Smooth muscle cell of the brain vasculature (primary cell): ENCODE measurements around the gene SPTBN1.
"Not testable (repeated sequence)": the region's sequence is repeated elsewhere in the genome, so short reads cannot be mapped to it uniquely, and the experiment has no call there.

Experiments used
- DNase-seq: peaks from one replicate; pipeline ENCODE4 v3.0.0-alpha.2; 2012; ENCODE audit warnings: low read depth, low spot score

Gene SPTBN1

GRCh38 chr2:54470266-54470938, 14.3 kb downstream of the SPTBN1 start:
- DNase-seq = no peak

GRCh38 chr2:54471221-54471711, 15.1 kb downstream of the SPTBN1 start:
- no peak for DNase-seq

GRCh38 chr2:54473851-54474250, 17.7 kb downstream of the SPTBN1 start:
- DNase-seq = no peak

DNA sequence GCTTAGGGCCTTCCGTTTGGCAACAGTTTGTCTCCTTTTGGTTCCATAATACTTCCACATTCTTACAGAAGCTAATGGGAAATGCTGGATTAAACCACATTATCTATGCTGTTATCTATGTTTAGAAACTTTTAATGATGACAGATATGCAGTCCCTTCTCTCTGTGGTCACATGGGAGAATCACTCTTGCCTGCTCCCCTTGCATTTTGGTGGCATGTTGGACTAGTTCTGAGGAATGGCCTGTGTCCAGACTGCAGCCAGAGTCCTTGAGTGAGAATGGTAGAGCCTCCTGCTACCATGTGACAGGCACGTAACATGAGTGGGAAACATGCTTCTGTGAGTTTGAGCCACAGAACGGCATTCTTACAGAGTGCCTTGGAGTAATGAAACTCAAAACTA, 19.2 kb downstream of the SPTBN1 start:
- no peak for DNase-seq

- no peak for DNase-seq
Measured at GRCh38 chr2:54475919-54476318, 19.8 kb downstream of the SPTBN1 start.

GRCh38 chr2:54476852-54477251, 20.7 kb downstream of the SPTBN1 start:
- DNase-seq = no peak

DNA sequence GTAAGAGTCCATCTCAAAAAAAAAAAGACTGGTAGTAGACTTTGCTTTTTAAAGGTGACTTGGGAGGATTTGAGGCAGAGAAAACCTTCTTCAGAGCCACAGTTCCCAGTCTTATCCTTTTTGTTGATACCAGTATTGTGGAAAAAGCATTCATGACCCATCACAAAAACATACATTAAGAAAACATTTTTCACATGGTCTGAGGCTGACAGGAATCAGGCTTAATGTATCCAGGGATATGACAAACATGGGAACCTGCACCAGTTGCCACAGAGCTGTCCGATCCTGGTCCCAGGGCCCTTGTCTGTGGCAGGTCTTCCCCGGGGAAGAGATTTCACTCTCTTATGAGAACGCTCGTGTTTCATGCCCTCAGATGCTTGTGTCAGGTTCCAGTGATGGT, 21.8 kb downstream of the SPTBN1 start:
- DNase-seq = no peak

GRCh38 chr2:54478899-54479298, 22.8 kb downstream of the SPTBN1 start:
- no peak for DNase-seq

DNA sequence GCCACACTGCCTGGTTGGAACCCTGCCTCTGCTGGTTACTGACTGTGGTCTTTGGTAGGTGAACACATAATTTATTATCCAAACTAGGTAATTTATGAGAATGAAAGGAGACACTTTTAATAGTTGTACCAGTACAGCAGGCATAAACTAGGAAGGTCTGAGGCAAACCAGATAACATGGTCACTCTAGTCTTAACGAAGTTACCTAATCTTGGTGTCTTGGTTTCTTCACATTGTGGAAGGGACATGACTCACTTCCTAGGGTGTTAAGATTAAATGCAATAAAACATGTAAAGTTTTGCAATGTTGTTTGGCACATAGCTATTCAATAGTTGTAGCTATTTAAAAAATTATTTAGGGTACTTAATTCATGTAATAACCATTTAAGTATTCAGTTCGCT, 23.3 kb downstream of the SPTBN1 start:
- no peak for DNase-seq

DNA sequence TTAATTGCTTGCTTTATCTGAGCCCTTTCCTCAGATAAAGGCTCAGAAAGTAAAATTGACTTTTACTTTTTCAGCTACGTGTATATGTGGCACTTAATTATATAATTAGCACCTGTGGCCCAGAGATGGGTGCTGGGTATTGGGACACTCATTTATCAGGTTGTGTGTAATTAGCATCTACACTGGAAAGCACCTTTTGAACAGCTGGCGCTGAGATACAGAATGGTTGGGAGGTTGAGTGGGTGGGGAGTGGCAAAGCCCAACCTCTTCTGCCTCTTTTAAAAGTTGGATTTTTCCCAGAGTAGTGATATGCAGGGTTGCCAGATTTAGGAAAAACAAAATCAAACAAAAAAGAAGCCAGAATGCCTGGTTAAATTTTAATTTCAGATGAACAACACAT, 23.9 kb downstream of the SPTBN1 start:
- no peak for DNase-seq

DNA sequence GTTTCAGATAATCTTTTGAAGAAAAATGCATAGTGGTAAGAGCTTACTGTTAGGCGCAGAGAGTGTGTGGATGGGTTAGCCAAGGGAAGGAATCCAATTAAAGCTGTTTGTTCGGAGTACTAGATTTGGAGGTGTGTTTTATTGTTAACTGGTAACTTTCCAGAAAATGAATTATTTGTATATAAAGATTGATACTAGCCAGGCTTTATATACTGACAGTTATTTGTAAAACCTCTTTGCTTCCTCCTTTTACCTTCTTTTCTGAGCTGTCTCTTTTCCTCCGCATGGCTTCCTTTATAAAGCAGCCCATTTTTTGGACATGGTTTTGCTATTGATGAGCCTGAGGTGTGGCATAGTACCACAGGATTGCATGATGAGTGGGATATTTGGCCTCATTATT, 25.6 kb downstream of the SPTBN1 start:
- DNase-seq = no peak

- peak; percentile 54 for DNase-seq
Measured at GRCh38 chr2:54482715-54483114, 26.6 kb downstream of the SPTBN1 start.

- DNase-seq = peak; percentile 67
Measured at GRCh38 chr2:54483426-54483825, 27.3 kb downstream of the SPTBN1 start.

GRCh38 chr2:54485756-54486155, 29.6 kb downstream of the SPTBN1 start:
- DNase-seq = not testable (repeated sequence)

DNA sequence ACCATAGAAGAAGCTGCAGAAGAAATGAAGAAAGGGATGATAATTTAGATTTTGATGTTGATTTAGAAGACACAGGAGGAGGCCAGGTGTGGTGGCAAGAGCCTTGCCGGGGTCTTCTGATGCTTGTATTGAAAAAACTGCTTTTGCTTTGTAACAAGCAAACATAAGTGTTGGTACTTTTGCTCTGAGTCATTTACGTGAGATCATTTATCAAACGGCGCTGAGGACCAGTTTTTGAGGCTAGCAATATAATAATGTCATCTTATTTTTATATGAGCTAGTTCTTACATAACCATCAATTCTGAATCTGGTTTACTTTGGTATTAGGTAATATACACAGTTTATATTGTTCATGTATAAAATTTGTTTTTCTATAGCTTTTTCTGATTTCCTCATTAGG, 30.6 kb downstream of the SPTBN1 start:
- DNase-seq = no peak

DNA sequence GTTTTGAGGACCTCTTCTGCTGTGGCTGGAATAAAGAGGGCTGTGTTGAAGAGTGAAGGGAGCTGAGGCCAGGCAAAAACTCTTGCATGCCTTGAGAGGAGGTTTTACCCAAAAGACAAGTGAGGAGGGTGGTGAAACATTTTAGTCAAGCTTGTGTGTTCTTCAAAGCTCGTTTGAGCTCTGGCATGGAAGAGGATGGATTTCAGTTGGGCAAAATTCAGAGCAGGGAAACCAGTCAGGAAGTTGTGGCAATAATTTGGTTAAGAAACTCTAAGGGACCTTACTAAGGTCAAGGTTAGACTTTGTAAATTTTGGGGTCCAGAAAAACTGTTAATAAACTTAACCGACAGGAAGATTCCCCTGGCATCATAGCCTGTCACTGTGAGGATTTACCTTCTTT, 34.7 kb downstream of the SPTBN1 start:
- no peak for DNase-seq

GRCh38 chr2:54492335-54492734, 36.2 kb downstream of the SPTBN1 start:
- DNase-seq = no peak

DNA sequence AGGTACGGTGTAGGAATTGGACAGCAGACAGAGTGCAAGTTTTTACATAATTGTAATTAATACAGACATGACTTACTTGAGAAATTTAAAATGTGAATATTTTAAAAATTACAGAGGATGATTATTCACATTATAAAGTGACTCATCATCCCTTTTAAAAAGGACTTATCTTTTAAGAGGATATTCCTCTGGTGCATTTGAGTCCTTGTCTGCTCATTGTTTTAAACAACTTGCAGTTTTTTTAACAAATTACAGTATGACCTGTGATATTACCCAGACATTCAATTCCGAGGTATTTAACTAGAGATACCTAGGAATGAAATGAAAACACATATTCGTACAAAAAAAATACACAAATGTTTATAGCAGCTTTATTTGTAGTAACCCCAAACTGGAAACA, 38.0 kb downstream of the SPTBN1 start:
- DNase-seq = no peak

GRCh38 chr2:54496920-54497319, 40.8 kb downstream of the SPTBN1 start:
- DNase-seq = no peak

- no peak for DNase-seq
Measured at GRCh38 chr2:54497763-54498680, 41.9 kb downstream of the SPTBN1 start.

DNA sequence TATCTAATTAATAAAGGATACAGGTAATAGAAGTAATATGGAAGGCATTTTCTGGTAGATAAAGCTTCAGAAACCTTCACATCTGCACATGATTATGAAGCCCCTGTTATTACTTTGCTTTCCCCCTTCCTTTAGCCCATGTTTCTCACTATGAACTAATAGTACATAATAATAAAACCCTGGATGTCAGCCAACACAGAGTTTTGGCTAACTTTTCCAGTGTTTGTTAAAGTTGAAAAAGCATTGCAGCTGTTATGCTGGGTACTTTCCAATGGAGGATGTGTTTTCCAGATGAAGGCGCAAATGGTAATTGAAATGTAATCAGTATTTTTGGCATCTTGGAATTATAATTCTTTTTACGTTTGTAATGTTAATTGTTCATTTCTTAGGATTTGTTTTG, 43.5 kb downstream of the SPTBN1 start:
- DNase-seq = no peak

- DNase-seq = no peak
Measured at GRCh38 chr2:54500404-54501205, 44.5 kb downstream of the SPTBN1 start.
